WTC11 (cell line): Measurements from ENCODE around the gene CD37.

Experiments used
- SP1 ChIP-seq: sonication (generic); formaldehyde crosslinking; conservative IDR thresholded peaks from 2 replicates; pipeline ENCODE4 v1.8.1; 2022; ENCODE audit warnings: missing genetic modification reagents
- USF2 ChIP-seq: sonication (generic); formaldehyde crosslinking; IDR thresholded peaks from 2 replicates; pipeline ENCODE4 v1.8.1; 2023; ENCODE audit warnings: mild to moderate bottlenecking, missing genetic modification reagents, moderate library complexity
- TF ChIP-seq, protein P1 (sequence below): fragments of 200-600 bp; IDR thresholded peaks from 2 replicates; pipeline ENCODE4 v1.8.0; 2022; ENCODE audit warnings: antibody characterized with exemption
- TF ChIP-seq, protein P2 (sequence below): sonication (generic); formaldehyde crosslinking; IDR thresholded peaks from 2 replicates; pipeline ENCODE4 v1.8.0; 2023; ENCODE audit warnings: mild to moderate bottlenecking, missing genetic modification reagents

GRCh38 chr19:49362048-49362928 is 27.1 kb downstream of the CD37 start, which contains the start of gene TEAD2:
- TF ChIP-seq SP1 (CRISPR knock-in tag) (peak; percentile 55), USF2 (CRISPR knock-in tag) (no peak)
- TF ChIP-seq, protein P1, sequence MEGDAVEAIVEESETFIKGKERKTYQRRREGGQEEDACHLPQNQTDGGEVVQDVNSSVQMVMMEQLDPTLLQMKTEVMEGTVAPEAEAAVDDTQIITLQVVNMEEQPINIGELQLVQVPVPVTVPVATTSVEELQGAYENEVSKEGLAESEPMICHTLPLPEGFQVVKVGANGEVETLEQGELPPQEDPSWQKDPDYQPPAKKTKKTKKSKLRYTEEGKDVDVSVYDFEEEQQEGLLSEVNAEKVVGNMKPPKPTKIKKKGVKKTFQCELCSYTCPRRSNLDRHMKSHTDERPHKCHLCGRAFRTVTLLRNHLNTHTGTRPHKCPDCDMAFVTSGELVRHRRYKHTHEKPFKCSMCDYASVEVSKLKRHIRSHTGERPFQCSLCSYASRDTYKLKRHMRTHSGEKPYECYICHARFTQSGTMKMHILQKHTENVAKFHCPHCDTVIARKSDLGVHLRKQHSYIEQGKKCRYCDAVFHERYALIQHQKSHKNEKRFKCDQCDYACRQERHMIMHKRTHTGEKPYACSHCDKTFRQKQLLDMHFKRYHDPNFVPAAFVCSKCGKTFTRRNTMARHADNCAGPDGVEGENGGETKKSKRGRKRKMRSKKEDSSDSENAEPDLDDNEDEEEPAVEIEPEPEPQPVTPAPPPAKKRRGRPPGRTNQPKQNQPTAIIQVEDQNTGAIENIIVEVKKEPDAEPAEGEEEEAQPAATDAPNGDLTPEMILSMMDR, result no peak
- TF ChIP-seq, protein P2, sequence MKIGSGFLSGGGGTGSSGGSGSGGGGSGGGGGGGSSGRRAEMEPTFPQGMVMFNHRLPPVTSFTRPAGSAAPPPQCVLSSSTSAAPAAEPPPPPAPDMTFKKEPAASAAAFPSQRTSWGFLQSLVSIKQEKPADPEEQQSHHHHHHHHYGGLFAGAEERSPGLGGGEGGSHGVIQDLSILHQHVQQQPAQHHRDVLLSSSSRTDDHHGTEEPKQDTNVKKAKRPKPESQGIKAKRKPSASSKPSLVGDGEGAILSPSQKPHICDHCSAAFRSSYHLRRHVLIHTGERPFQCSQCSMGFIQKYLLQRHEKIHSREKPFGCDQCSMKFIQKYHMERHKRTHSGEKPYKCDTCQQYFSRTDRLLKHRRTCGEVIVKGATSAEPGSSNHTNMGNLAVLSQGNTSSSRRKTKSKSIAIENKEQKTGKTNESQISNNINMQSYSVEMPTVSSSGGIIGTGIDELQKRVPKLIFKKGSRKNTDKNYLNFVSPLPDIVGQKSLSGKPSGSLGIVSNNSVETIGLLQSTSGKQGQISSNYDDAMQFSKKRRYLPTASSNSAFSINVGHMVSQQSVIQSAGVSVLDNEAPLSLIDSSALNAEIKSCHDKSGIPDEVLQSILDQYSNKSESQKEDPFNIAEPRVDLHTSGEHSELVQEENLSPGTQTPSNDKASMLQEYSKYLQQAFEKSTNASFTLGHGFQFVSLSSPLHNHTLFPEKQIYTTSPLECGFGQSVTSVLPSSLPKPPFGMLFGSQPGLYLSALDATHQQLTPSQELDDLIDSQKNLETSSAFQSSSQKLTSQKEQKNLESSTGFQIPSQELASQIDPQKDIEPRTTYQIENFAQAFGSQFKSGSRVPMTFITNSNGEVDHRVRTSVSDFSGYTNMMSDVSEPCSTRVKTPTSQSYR (CRISPR knock-in tag), result no peak
